ENCODE results near the gene GGT6.
"Not testable (repeated sequence)": the region's sequence is repeated elsewhere in the genome, so short reads cannot be mapped to it uniquely, and the experiment has no call there.

Gene GGT6, protein sequence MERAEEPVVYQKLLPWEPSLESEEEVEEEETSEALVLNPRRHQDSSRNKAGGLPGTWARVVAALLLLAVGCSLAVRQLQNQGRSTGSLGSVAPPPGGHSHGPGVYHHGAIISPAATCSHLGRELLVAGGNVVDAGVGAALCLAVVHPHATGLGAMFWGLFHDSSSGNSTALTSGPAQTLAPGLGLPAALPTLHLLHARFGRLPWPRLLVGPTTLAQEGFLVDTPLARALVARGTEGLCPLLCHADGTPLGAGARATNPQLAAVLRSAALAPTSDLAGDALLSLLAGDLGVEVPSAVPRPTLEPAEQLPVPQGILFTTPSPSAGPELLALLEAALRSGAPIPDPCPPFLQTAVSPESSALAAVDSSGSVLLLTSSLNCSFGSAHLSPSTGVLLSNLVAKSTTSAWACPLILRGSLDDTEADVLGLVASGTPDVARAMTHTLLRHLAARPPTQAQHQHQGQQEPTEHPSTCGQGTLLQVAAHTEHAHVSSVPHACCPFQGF

DNA sequence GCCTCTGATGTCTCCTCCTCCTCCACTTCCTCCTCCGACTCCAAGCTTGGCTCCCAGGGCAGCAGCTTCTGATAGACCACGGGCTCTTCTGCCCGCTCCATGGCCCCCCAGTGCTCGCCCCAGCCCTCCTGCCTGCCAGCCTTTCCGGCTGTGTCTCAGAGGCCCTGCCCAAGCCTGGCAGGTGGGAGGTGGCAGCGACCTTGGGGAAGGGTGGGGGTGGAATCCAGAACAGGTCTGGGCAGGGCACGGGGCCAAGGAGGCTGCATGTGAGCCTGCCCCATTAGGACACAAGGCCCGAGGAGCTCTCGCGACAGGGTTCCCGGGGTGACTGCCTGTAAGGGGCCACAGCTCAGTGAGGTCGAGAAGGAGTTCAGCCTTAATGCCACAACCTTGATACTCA is at the start of gene GGT6:
TSS of gene GGT6 (minus strand) at position 157 of the 400 bp plus-strand sequence. CDS start at position 101, 56 bp downstream.
- no peak for DNase-seq

DNA sequence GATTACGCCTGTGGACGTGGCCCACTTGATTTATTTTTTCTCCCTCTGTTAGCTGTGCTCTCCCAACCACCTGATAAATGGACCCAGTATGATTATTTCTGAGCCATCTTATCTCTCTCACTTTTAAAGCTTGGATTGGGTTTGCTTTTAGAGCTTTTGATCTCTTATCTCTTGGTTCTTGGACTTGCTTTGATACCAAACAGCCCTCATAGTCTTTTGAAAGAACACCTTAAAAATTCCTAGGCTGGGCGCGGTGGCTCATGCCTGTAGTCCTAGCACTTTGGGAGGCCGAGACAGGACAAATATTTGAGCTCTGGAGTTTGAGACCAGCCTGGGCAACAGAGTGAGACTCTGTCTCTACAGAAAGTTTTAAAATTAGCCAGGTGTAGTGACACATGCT is 49.8 kb upstream of the GGT6 start:
- no peak for DNase-seq

GRCh38 chr17:4609761-4610160 is 49.4 kb upstream of the GGT6 start:
- no peak for DNase-seq

- DNase-seq = no peak
These were observed 47.4 kb upstream of the GGT6 start for GRCh38 chr17:4607773-4608187.

- no peak for DNase-seq
These were observed 46.9 kb upstream of the GGT6 start for GRCh38 chr17:4607261-4607741.

DNA sequence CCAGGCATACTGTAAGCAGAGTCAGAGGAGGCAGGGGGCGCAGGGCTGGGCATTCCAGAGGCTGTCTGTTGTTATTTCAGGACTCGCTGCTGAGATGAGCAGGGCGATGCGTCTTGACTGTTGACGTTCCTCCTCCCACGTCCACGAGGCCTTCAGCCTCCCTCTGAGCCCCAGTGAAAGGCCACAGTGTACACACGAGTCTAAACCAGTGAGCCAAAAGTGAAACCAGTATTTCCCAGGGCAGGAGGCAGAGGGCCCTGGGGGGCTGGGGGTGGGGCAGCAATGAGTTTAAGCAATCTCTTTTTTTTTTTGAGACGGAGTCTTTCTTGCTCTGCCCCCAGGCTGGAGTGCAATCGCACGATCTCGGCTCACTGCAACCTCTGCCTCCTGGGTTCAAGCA is 45.4 kb upstream of the GGT6 start:
- DNase-seq = no peak

DNA sequence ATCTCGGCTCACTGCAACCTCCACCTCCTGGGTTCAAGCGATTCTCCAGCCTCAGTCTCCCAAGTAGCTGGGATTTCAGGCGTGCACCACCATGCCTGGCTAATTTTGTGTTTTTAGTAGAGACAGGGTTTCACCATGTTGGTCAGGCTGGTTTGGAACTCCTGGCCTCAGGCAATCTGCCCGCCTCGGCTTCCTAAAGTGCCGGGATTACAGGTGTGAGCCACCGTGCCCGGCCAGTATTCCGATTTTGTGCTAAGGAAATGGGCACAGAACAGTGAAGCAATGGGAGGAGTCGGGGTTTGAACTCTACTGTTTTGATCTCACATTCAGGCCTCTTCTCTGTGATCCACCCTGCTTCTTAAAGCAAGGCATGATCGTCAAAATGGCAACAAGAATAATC is 44.4 kb upstream of the GGT6 start:
- DNase-seq = not testable (repeated sequence)

DNA sequence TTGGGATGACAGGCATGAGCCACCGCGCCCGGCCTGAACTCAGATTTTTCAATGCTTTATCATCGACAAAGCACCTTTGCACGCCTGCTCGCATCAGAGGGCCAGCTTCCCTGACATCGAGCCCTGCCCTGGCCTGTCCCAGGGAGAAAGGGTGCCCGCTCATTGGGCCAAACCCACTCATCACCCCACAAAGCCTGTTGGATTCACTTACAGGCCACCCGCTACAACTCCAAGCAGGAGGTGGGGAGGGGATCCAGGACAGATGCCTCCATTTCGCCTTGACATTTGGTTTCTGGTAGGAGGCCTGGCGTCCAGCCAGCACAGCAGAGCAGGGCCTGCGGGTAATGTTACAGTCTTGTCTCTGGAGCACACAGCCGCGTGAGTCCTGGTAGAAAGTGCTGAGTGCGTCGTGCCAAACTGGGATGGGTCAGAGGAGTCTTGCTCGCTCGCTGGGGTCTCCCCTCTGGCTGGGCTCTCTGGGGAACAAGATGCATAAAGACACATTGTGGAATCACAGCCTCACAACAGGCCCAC is 43.8 kb upstream of the GGT6 start:
- no peak for DNase-seq

- no peak for DNase-seq
These were observed 41.7 kb upstream of the GGT6 start for GRCh38 chr17:4602041-4602440.

GRCh38 chr17:4601326-4601725 is 40.9 kb upstream of the GGT6 start:
- DNase-seq = no peak

- DNase-seq = no peak
These were observed 40.2 kb upstream of the GGT6 start for GRCh38 chr17:4600563-4600962.

DNA sequence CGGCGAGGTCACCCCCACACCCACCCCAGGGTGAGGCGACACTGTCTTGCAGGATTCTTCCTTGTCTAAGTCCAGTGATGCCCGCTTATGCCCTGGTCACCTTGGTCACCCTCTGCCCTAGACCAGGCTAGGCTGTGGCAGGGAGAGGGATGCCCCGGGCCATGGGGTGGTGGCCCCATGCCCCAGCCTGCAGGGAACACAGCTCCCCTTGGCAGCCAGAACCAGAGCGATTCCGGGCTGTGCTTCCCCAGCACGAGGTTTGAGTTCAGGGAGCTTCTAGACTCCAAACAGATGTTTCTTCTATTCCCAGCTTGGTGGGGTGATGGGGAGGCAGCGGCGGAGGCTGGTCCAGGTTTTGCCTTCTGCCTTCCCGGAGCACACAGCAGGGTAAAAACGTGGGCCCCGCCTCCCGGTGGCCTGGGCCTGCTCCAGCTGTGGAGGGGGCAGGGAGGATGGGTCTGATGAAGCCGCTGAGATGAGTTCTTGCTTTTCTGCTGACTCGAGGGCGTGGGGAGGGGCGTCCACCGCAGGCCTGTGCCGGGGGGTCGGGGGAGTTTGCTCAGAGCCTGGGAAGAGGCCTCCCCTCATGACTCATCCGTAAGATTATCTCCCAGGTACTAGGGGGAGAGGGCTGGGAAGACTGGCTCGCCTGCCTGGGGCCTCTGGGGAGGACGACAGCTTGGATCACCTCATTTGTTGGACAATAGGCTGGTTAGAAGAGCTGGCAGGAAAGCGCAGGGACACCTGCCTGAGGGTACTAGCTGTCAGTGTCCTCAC is 39.3 kb upstream of the GGT6 start:
- no peak for DNase-seq

DNA sequence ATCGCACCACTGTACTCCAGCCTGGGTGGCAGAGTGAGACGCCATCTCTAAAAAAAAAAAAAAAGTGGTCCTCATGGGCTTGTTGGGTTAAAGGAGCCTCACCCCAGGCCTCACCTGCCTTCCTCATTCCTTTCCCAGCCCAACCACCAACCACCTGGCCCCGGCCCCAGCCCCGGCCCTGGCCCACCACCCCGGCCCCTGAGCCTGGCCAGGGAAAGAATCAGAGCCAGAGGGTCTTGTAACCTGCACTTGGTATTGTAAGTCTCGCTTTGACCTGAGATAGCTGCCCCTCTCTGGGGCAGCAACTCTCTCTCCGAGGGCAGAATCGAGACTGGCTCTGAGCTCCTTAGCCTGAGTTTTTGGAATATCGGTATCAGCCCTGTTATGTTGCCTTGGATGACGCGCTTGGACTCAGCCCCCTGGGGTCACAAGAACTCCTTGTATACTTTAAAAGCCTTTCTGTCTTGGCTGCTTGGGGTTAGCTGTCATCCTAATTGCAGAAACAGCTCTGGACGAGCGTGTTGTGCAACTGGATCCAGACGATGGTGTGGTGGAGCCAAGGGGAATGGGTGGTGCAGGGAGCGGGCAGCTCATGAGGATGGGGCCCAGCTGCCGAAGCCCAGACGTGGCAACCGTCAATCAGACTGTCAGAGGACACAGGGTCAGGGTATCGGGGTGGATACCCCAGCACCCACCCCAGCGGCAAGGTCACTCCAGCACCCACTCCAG is 38.6 kb upstream of the GGT6 start:
- no peak for DNase-seq

DNA sequence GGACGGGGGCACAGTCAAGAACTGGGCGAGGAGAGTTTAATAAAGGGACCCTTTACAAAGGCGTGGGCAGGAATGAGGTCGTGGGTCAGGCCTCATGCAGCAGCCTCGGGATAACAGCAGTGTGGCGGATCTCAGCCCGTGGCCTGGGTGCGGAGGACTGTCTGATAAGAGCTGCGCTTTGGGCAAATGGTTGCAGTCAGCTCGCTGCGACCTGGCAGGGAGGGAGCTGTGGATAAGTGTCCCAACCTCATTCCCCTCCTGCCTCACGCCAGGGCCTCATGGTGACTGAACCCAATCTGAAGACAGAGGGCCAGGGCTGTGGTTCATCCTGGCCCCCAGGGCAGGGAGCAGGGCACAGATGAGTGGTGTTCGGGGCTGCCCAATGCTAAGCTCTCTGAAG is 37.6 kb upstream of the GGT6 start:
- DNase-seq = no peak

DNA sequence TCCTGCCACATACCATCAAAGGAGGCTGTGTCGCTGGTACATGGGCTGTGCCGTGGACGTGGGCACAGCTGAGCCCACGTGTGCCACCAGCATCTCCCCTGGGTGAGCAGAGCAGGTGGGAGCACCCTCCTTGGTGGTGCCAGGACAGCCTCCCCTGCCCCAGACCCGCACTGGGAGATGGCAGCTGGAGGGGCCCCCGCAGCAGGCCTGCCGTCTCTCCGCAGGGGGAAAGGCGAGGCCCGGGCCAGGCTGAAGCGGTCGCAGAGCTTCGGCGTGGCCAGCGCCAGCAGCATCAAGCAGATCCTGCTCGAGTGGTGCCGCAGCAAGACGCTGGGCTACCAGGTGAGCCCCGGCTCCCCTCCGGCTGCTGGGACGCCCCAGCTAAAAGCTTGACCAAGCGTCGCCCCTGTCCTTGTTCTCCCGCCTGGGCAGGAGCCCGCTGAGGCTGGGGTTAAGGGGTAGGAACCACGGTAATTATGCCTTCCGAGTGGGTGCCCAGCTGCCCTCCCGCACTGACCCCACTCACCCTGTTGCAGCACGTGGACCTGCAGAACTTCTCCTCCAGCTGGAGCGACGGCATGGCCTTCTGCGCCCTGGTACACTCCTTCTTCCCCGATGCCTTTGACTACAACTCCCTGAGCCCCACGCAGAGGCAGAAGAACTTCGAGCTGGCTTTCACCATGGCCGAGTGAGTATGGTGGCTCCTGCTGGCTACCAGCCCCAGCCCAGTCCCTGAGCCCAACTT is 36.4 kb upstream of the GGT6 start:
- DNase-seq = no peak

DNA sequence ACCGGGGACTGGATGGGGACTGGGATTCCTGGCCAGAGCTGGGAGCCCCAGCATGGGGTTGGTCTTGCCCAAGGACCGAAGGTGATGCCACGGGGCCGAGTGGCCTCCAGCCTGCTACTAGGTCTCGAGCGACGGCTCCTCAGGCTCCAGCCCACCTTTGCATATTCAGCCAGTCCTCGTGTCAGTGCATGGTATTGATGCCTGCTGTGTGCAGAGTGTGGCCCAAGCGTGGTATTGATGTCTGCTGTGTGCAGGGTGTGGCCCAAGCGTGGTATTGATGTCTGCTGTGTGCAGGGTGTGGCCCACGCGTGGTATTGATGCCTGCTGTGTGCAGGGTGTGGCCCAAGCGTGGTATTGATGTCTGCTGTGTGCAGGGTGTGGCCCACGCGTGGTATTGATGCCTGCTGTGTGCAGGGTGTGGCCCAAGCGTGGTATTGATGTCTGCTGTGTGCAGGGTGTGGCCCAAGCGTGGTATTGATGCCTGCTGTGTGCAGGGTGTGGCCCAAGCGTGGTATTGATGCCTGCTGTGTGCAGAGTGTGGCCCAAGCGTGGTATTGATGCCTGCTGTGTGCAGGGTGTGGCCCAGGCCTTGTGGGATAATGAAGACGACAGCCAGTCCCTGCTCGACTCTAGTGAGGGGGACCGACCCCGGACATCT is 35.4 kb upstream of the GGT6 start:
- DNase-seq = not testable (repeated sequence)

DNA sequence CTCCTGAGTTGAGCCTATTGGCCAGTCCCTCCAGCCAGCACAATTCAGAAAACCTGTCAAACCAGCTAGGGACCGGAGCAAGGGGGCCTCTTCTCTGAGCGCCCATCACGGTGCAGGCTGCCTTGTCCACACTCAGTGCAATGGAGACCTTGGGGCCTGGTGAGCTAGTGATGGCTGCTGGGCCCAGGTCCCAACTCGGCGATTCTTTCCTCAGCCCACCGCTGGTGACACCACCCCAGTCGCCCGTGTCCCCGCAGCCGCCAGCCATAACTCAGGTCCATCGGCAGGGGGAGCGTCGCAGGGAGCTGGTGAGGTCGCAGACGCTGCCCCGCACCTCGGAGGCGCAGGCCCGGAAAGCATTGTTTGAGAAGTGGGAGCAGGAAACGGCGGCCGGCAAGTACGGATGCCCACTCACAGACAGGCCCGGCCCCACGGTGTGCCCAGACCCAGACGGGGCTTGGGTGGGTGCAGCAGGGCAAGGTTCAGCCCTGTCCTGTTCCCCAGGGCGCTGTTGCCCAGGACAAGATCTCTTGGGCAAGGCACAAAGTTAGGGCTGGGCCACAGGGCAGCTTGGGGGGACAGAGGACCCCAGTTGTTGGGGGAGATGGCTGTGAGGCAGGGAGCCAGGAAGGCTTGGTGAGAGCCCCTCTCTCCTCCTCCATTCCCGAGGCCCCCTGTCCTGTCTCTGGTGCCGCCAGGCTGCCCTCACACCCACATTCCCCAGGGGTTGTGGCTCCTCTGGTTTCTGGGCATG is 34.7 kb upstream of the GGT6 start:
- DNase-seq = peak; percentile 66

- DNase-seq = no peak
These were observed 34.0 kb upstream of the GGT6 start for GRCh38 chr17:4594406-4594805.

GRCh38 chr17:4593021-4593421 is 32.6 kb upstream of the GGT6 start:
- DNase-seq = no peak

- no peak for DNase-seq
These were observed 32.0 kb upstream of the GGT6 start for GRCh38 chr17:4592240-4593005.

Data from stimulated activated CD4-positive, alpha-beta T cell treated with anti-CD3 and anti-CD28 coated beads, Interleukin-15, amount 100 ng/mL, for 24 hours (primary cell).